SW480 (cell line): ENCODE data around the gene ZNF79.

Experiments used
- DNase-seq: peaks from one replicate; pipeline ENCODE4 v3.0.0-alpha.2; 2016; ENCODE audit warnings: low spot score

The ZNF79 gene

GRCh38 chr9:127426756-127427155, 2.6 kb downstream of the ZNF79 start:
- no peak for DNase-seq

GRCh38 chr9:127428348-127428747, 4.2 kb downstream of the ZNF79 start:
- no peak for DNase-seq

GRCh38 chr9:127430415-127430814, 6.2 kb downstream of the ZNF79 start:
- DNase-seq = no peak

GRCh38 chr9:127437497-127438264, 13.5 kb downstream of the ZNF79 start:
- no peak for DNase-seq

GRCh38 chr9:127438394-127438793, 14.2 kb downstream of the ZNF79 start:
- DNase-seq = no peak

GRCh38 chr9:127444283-127444920, 20.2 kb downstream of the ZNF79 start:
- DNase-seq = no peak

- peak; percentile 40 for DNase-seq
Observed at GRCh38 chr9:127444921-127445850, 21.0 kb downstream of the ZNF79 start.

GRCh38 chr9:127445851-127446712, 21.9 kb downstream of the ZNF79 start:
- DNase-seq = peak; percentile 32

- no peak for DNase-seq
Observed at GRCh38 chr9:127446713-127447415, 22.7 kb downstream of the ZNF79 start.

GRCh38 chr9:127447416-127448111, 23.4 kb downstream of the ZNF79 start:
- DNase-seq = no peak

GRCh38 chr9:127448112-127448805, 24.1 kb downstream of the ZNF79 start:
- no peak for DNase-seq

- no peak for DNase-seq
Observed at GRCh38 chr9:127449332-127449966, 25.3 kb downstream of the ZNF79 start.

- no peak for DNase-seq
Observed at GRCh38 chr9:127450243-127450760, 26.1 kb downstream of the ZNF79 start.

- peak; percentile 91 for DNase-seq
Observed at GRCh38 chr9:127450830-127451607, 26.8 kb downstream of the ZNF79 start, which contains the start of the genes LRSAM1 and RPL12. LRSAM1 (plus strand) TSS chr9:127451510; CDS start chr9:127454528, 3,018 bp downstream. RPL12 (minus strand) TSS chr9:127451406; CDS start chr9:127451317, 89 bp downstream.

GRCh38 chr9:127451608-127451857, 27.4 kb downstream of the ZNF79 start:
- no peak for DNase-seq

GRCh38 chr9:127451858-127452656, 27.9 kb downstream of the ZNF79 start:
- DNase-seq = peak; percentile 61

- no peak for DNase-seq
Observed at GRCh38 chr9:127452691-127453090, 28.5 kb downstream of the ZNF79 start.
